M059J (cell line): ENCODE data around the gene IPP. TPM values are rescaled to one million over a fixed set of nuclear protein-coding genes. Genes with fewer than 3 reads are reported as not detected.
A peak's percentile ranks its signal among the peaks of the same experiment; 100 is the strongest.
"Not testable (repeated sequence)": the region's sequence is repeated elsewhere in the genome, so short reads cannot be mapped to it uniquely, and the experiment has no call there.

Experiments used
- DNase-seq: peaks from one replicate; pipeline ENCODE4 v3.0.0-alpha.2; 2012; ENCODE audit warnings: low read depth
- total RNA-seq: library from RNA; depleted of rRNA; stranded (reverse); fragments of >200 nt; shearing (Covaris generic); gene quantifications from 2 replicates; pipeline ENCODE4 v1.2.3, GENCODE V29; 2014; rRNA removed

IPP gene
- 4.6 and 7.8 TPM in 2 replicates for total RNA-seq

DNA sequence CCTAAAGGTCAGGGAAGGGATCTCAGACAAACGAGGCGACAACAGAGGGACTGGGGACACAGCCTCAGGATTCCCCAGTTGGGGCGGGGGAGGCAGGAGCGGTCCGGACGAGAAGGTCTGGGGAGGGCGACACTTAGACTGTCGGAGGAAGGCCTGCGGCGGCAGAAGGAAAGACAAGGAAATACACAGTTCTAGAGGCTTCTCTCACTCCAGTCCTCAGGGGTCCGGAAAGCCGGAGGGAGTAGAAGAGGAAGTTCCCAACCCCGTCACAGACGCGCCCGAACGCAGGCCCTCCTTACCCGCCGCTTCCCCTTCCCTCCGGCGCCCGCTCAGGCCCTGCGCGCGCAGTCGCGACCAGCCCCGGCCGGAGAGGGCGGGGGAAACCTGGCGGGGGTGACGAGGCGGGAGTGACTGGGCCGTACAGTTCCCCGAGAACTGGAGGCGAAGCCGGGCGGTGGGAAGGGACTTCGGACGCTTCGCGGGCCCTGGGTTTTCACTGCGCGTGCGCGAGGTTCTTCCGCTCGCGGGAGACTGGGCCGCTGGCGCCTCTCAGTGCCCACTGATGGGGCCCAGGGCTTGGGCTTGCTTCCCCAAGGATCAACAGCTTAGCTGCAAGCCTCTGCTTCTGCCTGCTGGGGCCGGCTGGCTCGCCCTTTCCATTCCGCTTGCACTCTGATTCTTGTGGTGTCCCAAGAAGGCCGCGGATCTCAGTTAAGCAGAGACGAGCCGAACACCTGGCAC, at the start of gene IPP:
Gene IPP (minus strand): TSS at position 356 of the 741 bp plus-strand sequence. CDS start 4,242 bp downstream, outside the sequence.
- DNase-seq = peak; percentile 98

DNA sequence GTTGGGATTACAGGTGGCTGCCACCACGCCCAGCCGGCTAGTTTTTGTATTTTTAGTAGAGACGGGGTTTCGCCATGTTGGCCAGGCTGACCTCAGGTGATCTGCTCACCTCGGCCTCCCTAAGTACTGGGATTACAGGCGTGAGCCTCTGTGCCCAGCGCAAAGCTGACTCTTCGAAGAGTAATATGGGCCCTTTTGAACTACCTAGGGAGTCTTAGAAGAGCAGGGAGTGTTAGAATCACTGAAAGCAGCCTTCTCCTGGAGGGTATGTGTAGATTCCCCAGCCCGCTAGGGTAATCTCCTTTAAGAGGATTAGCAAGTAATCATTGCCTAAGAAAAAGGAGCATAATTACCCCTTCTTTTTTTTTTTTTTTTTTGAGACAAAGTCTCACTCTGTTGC, 46.5 kb upstream of the IPP start:
- no peak for DNase-seq

DNA sequence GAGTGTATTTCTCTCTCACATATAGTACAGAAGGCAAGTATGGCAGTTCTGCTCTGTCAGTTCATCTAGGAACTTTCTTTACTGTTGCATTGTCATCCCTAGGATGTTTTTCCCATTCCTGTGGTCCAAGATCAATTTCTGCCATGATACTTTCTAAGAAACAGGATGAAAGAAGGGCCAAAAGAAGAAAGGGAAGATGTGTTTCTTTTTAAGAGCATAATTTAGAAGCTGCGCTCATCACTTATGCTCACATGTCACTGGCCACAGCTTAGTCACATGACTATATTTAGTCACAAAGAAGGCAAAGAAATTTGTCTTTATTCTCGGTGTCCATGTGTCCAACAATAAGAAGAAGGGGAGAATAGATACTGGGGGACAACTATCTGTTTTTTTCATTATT, 45.9 kb upstream of the IPP start:
- no peak for DNase-seq

DNA sequence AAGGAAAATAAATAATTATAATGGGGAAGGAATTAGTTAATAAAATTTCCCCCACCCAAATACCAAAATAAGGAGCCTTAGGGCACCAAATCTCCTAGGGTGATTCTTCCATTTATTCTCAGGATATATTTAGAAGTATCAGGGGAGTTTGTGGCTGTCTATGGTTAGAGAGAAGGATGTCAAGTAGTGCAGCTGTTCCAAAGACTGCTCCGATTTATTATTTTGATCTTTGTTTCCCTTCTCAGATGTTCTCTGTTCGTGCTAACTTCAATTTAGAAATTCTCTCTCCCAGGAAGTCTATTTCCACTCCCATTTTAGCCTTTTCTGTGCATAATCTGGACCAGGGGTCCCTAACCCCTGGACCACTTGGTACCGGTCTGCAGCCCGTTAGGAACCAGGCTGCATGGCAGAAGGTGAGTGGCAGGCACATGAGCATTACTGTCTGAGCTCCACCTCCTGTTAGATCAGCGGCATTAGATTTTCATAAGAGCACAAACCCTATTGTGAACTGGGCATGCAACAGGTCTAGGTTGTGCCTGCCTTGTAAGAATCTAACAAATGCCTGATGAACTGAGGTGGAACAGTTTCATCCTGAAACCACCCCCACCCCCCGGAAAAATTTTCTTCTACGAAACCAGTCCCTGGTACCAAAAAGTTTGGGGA, 43.6 kb upstream of the IPP start:
- DNase-seq = no peak

DNA sequence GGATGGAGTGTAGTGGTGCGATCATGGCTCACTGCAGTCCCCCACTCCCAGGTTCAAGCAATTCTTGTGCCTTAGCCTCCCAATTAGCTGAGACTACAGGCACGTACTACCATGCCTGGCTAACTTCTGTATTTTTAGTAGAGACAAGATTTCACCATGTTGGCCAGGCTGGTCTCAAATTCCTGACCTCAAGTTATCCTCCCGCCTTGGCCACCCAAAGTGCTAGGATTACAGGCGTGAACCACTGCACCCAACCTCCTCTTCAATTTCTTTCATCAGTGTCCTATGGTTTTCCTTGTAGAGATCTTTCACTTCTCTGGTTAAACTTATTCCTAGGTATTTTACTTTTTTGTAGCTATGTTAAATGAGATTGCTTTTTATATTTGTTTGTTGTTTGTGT, 42.3 kb upstream of the IPP start:
- DNase-seq = no peak

DNA sequence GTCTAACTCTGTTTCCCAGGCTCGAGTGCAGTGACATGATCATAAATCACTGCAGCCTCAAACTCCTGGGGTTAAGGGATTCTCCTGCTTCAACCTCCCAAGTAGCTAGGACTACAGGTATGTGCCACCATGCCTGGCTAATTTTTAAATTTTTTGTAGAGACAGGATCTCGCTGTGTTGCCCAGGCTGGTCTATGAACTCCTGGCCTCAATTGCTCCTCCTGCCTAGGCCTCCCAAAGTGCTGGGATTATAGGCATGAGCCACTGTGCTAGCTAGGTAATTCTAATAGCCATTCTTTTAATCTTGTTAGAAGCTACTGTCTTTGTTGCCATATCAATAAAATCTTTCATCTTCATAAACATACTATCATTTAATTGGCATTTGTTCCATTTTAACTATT, 39.1 kb upstream of the IPP start:
- no peak for DNase-seq

DNA sequence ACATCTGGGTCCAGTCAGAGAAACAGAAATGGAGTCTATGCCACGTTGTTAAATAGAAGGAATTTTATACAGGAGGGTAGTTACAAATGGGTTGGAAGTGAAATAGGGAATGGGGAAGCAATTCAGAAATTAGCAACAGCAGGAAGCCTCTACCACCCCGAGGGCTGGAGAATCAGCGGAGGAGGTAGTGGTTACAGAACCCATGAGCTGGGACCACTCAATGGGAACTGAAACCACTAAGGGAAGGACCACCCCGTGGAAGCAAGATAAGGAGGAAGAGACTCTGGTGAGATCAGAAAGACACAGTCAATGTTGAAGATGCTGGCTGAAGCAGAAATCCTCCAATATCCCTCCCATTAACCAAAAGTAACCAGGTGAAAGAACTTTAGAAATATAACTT, 37.5 kb upstream of the IPP start:
- no peak for DNase-seq

DNA sequence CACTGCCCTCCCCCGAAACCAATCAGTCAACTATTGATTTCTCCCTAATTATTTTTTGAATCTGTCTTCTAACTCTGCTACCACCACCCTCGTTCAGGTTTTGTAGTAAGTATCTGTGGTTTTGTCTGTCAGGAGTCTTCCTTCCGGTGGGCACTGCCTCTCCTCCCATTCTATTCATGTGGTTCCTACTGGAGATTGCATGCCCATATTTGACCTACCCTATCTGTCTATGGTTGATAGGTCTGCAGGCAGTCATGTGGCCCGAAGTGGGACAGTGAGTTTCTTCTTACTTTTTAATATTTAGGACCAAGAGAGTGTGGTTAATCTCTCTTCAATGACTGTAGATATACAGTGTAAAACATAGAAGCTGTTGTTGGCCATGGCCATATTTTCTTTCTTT, 35.1 kb upstream of the IPP start:
- DNase-seq = no peak

DNA sequence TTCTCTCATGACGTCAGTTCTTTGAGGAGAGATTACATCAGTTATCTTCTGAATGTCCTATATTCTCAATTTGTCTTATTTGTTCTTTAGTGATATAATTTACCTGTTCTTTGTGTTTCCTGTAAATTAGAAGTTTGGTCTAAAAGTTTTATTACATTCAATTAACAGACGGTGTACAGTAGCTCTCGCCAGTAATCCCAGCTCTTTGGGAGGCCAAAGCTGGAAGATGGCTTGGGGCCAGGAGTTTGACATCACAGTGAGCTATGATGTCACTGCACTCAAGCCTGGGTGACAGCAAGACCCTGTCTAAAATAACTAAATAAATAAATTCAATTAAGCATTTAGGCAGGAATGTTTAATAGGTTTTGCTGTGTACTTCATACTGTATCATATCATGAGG, 25.3 kb upstream of the IPP start:
- no peak for DNase-seq

DNA sequence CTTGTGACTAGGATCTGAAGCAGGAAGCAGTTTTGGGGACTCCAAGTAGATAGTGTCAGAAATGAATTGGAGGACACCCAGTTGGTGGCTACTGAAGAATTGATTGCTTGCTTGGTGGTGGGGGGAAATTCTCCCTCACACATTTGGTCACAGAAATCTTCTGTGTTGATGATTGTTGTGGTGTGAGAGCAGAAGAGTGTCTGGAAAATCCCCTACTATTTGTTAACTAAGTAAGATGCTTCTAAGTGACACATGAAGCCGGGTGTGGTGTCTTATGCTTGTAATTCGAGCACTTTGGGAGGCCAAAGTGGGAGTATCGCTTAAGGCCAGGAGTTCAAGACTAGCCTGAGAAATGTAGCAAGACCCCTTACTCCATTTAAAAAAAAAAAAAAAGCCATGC, 22.5 kb upstream of the IPP start:
- DNase-seq = no peak

DNA sequence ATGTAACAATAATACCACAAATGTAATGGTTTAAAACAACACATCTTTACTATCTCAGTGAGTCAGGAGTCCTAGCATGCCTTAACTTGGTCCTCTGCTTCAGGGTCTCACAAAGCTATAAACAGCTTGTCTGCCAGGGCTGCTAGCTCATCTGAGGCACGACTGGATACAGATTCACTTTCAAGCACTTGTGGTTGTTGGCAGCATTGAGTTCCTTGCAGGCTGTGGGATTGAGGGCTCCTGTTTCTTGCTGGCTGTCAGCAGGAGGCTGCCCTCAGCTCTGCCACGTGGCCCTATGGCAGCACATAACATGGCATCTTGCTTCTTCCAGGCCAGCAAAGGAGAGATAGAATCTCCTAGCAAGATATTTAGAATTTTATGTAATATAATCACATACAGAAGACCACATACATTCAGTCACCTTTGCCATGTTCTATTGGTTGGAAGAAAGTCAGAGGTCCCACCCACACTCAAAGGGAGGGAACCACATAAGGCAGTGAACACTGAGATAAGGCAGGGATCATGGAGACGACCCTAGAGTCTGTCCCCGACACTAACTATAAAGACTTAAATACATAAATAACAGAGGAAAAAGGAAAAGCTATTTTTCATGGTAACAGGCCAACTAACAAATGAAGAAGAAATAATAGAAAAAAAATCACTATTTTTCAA, 18.9 kb upstream of the IPP start:
- DNase-seq = peak; percentile 52

DNA sequence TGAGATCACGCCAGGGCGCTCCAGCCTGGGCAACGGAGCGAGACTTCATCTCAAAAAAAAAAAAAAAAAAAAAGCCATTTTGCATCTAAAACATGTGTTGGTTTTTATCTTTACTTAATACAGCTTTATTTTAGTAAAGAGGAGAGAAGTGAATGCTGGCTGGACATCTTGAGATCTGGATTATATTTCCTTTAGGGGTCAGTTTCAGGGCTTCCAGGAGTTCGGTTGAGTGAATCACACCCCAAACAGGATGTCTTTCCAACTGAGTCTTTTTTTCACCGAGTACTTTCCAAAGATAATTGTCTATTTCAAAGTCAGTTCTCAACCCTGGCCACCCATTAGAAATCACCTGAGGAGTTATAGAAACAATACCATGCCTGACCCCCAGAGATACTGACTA, 16.6 kb upstream of the IPP start:
- DNase-seq = peak; percentile 38

DNA sequence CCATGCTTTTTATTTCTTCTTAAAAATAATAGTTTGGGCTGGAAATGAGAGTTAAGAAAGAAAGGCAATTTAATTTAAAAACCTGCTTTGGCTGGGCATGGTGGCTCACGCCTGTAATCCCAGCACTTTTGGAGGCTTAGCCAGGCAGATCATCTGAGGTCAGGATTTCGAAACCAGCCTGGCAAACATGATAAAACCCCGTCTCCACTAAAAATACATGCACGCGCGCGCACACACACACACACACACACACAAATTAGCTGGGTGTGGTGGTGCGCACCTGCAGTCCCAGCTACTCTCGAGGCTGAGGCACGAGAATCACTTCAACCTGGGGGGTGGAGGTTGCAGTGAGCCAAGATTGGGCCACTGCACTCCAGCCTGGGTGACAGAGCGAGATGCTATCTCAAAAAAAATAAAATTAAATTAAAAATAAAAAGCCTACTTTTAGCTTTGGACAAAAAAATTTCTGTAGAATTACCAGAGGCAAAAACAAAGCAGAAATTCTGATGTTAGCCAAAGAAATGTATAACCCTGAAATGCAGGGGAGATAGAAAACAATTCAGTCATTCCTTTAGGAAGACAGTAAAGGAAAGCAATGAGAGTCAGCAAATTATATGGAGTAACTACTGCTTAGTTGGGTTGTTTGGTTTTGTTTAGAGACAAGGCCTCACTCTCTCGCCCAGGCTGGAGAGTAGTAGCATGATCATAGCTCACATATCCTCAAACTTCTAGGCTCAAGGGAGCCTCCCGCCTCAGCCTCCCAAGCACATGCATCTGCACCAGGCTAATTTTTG, 15.7 kb upstream of the IPP start:
- DNase-seq = no peak

DNA sequence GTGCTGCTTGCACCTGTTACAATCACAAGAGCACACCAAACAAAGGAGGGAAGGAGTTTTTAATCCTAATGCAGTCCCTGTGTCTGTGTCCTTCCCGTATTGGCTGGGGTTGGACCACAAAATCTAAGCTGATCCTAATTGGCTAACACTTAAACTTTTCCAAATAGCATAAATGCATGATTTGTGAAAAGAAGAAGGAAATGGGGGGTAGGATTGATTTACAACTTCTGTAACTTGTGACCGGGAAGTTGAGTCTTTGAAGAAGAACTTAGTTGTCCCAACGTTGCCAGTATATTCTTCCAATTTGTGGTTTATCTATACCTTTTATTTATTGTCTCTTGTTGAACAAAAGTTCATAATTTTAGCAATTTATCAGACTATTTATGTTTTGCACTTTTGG, 11.8 kb upstream of the IPP start:
- DNase-seq = no peak

DNA sequence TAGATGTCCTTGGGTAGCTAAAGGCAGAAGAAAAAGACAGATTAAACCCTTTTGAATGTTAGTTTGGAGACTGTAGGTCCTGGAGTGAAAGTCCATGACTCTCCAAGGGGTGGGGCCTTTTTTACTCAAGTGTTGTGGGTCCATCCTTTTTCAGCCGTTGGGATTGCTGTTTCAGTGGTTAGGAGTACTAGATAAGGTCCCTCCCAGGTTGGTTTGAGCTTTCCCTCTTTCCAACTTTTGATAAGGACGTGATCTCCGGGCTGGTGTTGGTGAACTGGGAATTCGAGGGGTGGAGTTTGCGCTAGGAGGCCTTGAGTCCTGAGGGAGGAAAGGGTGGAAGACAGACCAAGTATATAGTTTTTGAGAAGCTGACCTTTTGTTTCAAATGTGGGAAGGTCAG, 5.2 kb upstream of the IPP start:
- DNase-seq = no peak

DNA sequence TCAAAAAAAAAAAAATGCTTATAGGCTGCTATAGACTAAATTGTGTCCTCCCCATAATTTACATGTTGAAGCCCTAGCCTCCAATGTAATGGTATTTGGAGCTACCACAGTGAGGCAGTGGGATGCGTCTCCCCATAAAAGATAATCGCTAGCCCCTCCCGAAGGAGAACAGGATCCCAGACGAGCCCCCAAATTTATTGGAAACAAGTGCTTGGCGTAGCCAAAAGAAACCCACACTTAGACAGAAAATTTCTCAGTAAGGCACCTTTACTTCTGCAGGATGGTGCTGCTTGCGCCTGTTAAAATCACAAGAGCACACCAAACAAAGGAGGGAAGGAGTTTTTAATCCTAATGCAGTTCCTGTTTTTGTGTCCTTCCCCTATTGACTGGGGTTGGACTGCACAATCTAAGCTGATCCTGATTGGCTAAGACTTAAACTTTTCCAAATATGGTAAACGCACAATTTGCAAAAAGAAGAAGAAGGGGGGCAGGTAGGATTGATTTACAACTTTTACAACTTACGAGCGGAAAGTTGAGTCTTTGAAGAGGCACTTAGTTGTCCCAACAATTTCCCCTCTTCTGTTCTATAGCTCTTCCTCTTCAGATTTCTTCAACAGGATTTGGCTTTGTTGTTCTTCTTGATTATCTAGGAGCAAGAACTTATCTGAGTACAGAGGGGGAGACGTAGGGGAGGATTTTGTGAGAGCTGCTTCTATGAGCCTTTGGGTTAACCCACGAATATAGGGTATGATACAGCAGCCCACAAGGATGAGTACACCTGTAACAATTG, 3.0 kb upstream of the IPP start:
- no peak for DNase-seq

DNA sequence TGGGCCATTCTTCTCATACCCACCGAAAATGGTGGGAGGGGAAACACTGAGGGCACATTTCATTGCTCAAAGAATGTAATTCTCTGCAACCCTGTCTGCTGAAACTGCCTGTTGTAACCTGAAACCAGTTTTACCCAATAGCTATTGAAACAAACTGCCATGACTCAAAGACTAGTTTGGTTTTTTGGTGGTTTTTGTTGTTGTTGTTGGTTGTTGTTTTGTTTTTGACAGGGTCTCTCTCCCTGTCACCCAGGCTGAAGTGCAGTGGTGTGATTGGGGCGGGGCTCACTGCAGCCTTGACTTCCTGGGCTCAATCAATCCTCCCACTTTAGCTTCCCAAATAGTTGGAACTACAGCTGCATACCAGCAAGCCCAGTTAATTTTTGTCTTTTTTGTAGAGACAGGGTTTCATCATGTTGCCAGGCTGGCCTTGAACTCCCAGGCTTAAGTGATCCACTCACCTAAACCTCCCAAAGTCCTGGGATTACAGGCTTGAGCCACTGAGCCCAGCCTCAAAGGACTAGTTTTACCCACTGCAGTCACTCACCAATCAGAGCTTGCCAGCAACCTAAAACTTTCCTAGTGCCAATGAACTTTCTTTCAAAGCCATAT, 2.1 kb upstream of the IPP start:
- DNase-seq = peak; percentile 33

DNA sequence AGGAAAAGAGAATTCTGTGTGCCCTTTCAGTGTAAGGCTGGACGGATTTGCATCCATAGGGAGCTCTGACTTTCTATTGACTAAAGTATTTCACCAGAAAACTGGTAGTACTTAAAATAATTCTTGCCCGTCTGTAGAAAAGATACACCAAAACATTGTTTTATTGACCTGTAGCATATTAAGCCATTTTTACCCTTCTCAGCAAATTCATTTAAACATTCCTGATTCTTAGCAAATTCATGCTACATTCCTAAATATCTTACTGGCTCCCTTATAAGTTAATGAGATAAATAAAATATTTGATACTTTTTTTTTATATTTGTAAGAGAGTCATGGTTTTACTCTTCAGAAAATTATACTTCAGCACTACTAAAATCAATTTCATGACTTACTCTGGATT, 1.6 kb upstream of the IPP start:
- DNase-seq = no peak

DNA sequence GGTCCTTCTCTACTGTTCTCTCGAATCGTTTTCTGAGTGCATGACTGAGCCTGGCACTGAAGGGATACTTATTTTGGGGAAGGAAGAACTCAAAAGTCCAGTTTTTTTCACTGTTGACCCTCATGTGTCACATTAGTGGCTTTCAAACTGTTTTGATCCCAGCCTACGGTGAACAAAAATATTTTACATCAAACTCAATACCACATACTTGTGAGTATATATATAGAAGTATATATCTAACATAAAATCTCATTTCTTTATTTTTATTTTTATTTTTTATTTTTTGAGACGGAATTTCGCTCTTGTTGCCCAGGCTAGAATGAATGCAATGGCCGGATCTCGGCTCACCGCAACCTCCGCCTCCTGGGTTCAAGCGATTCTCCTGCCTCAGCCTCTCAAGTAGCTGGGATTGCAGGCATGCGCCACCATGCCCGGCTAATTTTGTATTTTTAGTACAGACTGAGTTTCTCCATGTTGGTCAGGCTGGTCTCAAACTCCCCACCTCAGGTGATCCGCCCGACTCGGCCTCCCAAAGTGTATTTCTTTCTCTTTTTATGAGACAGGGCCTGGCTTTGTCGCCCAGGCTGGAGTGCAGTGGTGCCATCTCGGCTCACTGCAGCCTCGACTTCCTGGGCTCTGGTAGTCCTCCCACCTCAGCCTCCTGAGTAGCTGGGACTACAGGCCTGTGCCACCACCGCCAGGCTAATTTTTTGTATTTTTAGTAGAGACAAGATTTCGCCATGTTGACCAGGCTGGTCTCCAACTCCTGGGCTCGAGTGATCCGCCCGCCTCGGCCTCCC, 786 bp upstream of the IPP start:
- DNase-seq = not testable (repeated sequence)

DNA sequence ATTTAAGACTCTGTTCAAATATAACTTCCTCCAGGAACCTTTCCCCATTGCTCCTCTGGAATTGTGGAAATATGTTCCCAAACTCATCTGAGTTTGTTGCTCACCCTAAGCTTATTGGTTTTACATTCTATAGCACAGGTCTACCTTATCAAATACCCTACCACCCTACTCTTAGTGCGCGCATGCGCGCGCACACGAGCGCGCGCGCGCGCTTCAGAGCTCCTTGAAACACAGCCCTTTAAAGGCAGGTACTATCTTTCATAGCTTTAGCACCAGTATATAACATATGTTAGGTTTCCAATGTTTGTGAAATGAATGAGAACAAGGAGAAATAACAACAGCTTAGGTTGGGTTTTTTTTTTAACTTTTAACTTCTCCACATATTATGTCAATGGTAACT, 3.5 kb downstream of the IPP start:
- no peak for DNase-seq
